Measurements from ENCODE around the gene YY1.

GRCh38 chr14:100240668-100241032 lies 1.7 kb downstream of the YY1 start:
- TF ChIP-seq CTCF (conservative IDR thresholded peaks at IDR 0.05 in 1 of 2, IDR thresholded peaks at IDR 0.05 in 1 of 2; ENCODE audit: low read depth in 1 of 2, low read length in 2 of 2) (no peak), EZH2 (IDR thresholded peaks at IDR 0.05; ENCODE audit: low read length, missing control alignments) (no peak)
